ENCODE data around the gene SPPL2B. TPM values are rescaled to one million over a fixed set of nuclear protein-coding genes. Genes with fewer than 3 reads are reported as not detected.

SPPL2B gene
- total RNA-seq, 2 experiments from 2014 or later, result 106 to 111 TPM

DNA sequence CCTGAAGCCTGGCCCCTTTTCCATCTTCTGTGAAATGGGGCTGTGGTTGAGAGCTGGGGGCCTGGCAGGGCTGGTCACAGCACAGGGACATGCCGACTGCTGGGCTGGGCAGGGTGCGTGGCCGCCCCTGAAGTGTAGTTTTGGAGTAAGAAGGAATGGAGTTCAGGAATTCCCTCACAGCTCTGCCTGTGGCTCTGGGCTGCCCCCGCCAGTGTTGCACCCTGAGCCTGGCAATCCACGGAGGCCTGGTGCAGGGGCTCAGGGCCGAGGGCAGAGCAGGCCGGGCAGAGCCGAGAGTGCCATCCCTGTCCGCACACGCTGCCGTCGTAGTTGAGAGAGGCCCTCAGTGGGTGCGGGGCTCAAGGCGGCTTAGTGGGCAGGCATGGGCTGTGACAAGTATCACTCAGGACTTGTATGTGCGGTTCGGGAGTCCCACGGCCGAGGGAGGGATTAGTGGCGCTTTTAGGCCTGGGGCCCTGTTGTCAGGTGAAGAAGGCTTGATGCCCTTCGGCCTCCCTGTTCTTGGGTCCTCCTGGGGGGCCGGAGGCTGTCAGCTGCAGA is 9.7 kb downstream of the SPPL2B start:
- Mint-ChIP-seq H3K36me3 (ENCODE audit: low read depth) (peaks cover 17% of the 10 kb centered on the region), H3K27me3 (no peaks in the 10 kb centered on the region), H3K4me1 (ENCODE audit: low read depth) (peaks cover 11% of the 10 kb centered on the region), H3K9me3 (no peaks in the 10 kb centered on the region), H3K4me3 (no peak overlapping the region), H3K27ac (no peak overlapping the region)
- POLR2A ChIA-PET, result no interaction called here
- TF ChIP-seq, protein P1, sequence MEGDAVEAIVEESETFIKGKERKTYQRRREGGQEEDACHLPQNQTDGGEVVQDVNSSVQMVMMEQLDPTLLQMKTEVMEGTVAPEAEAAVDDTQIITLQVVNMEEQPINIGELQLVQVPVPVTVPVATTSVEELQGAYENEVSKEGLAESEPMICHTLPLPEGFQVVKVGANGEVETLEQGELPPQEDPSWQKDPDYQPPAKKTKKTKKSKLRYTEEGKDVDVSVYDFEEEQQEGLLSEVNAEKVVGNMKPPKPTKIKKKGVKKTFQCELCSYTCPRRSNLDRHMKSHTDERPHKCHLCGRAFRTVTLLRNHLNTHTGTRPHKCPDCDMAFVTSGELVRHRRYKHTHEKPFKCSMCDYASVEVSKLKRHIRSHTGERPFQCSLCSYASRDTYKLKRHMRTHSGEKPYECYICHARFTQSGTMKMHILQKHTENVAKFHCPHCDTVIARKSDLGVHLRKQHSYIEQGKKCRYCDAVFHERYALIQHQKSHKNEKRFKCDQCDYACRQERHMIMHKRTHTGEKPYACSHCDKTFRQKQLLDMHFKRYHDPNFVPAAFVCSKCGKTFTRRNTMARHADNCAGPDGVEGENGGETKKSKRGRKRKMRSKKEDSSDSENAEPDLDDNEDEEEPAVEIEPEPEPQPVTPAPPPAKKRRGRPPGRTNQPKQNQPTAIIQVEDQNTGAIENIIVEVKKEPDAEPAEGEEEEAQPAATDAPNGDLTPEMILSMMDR (IDR thresholded peaks at IDR 0.05), result no peak
- DNase-seq, result no peak
- Histone ChIP-seq H3K27me3 (ENCODE audit: control insufficient read depth in 1 of 2, insufficient read depth in 2 of 2, low read length in 2 of 2) (no peaks in the 10 kb centered on the region), H3K4me3 (ENCODE audit: low read length) (no peak overlapping the region), H3K4me1 (ENCODE audit: insufficient read depth, low read length) (peaks cover 12% of the 10 kb centered on the region), H3K36me3 (ENCODE audit: insufficient read depth, low read length) (peaks cover 20% of the 10 kb centered on the region), H3K9me3 (ENCODE audit: control insufficient read depth in 1 of 2, insufficient read depth in 1 of 2, low read length in 2 of 2) (peaks cover 0 to 6% of the 10 kb centered on the region in 2 experiments), H3K27ac (ENCODE audit: low read depth in 1 of 2, low read length in 2 of 2) (no peak overlapping the region)
- CTCF ChIA-PET, result no interaction called here
- intact Hi-C loops (cut with DNase I, micrococcal nuclease), result no loop called here
- no peak for ATAC-seq (ENCODE audit: poor library complexity)

DNA sequence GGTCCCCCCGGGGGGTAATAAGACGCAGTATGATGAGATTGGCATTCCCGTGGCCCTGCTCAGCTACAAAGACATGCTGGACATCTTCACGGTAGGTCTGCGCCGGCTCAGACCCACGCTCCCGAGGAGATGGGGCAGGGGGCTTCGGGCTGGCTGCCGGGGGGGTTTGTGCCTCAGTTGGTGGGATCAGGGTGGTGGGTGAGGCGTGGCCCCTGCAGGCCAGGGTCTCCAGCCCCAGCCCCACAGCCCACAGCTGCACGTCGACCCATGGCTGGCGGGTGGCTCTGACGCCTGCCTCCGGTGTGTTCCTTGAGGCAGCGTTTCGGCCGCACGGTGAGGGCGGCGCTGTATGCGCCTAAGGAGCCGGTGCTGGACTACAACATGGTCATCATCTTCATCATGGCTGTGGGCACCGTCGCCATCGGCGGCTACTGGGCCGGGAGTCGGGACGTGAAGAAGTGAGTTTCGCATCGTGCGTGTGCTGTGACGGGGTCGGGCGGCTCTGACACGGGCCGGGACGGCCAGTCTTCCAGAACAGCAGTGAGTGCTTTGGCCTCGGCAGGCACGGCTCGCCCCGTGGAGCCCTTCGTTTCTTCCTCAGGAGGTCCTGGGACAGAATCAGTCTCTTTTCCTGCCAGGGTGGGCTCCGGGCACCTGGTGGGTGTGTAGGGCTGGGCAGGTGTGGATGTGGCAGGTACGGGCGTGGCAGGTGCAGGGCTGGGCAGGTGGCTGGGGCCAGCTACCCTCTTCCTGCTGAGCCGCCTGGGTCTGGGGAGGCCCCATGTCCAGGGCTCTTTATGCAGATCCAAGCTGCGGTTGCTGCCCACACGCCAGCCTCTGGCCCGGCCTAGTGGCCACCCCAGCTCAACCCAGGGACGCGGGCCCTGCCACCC is 10.5 kb downstream of the SPPL2B start:
- Mint-ChIP-seq H3K4me1 (ENCODE audit: low read depth) (peaks cover 11% of the 10 kb centered on the region), H3K27me3 (no peaks in the 10 kb centered on the region), H3K36me3 (ENCODE audit: low read depth) (peaks cover 17% of the 10 kb centered on the region), H3K27ac (no peak overlapping the region), H3K4me3 (no peak overlapping the region), H3K9me3 (no peaks in the 10 kb centered on the region)
- CTCF ChIA-PET, result no interaction called here
- POLR2A ChIA-PET, result no interaction called here
- intact Hi-C loops (cut with DNase I, micrococcal nuclease), result no loop called here
- H3K4me3 ChIP-seq (ENCODE audit: low read length), result no peak overlapping the region
- H3K27ac ChIP-seq (ENCODE audit: low read depth in 1 of 2, low read length in 2 of 2), result no peak overlapping the region
- DNase-seq (no peak), ATAC-seq (ENCODE audit: poor library complexity) (no peak)
- TF ChIP-seq, protein P1 (IDR thresholded peaks at IDR 0.05), result no peak
- H3K9me3 ChIP-seq (ENCODE audit: control insufficient read depth in 1 of 2, insufficient read depth in 1 of 2, low read length in 2 of 2), result peaks cover 0 to 6% of the 10 kb centered on the region in 2 experiments
- peaks cover 4% of the 10 kb centered on the region for H3K4me1 ChIP-seq (ENCODE audit: insufficient read depth, low read length)
- H3K27me3 ChIP-seq (ENCODE audit: control insufficient read depth in 1 of 2, insufficient read depth in 2 of 2, low read length in 2 of 2), result no peaks in the 10 kb centered on the region
- peaks cover 20% of the 10 kb centered on the region for H3K36me3 ChIP-seq (ENCODE audit: insufficient read depth, low read length)

DNA sequence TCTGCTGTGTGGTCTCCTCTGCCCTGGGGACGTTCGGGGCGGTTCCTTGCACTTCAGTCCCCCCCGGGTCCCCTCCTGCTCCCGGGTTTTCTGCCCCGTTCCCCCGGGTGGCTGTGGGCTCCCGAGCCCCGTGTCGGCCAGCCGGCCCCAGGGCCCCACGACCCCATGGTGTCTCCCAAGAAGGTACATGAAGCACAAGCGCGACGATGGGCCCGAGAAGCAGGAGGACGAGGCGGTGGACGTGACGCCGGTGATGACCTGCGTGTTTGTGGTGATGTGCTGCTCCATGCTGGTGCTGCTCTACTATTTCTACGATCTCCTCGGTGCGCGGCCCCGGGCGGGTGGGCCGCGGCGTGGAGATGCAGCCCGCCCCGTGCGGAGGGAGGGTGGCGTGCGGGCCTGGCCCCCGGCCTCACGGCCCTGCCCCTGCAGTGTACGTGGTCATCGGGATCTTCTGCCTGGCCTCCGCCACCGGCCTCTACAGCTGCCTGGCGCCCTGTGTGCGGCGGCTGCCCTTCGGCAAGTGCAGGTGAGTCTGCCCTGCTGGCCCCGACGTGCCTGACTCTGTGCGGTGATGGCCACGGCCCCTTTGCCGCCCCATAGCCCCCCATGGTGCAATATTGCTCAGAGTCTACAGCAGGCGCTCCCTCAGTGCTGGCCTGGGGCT is 11.3 kb downstream of the SPPL2B start:
- no peaks in the 10 kb centered on the region for H3K4me1 ChIP-seq (ENCODE audit: insufficient read depth, low read length)
- intact Hi-C loops (cut with DNase I, micrococcal nuclease), result no loop called here
- TF ChIP-seq, protein P1 (IDR thresholded peaks at IDR 0.05), result no peak
- DNase-seq, result no peak
- H3K27me3 Mint-ChIP-seq, result no peaks in the 10 kb centered on the region
- H3K27ac ChIP-seq (ENCODE audit: low read depth in 1 of 2, low read length in 2 of 2), result no peak overlapping the region
- no peak overlapping the region for H3K27ac Mint-ChIP-seq
- peaks cover 16% of the 10 kb centered on the region for H3K36me3 ChIP-seq (ENCODE audit: insufficient read depth, low read length)
- H3K9me3 Mint-ChIP-seq, result no peaks in the 10 kb centered on the region
- no peak for ATAC-seq (ENCODE audit: poor library complexity)
- no peak overlapping the region for H3K4me3 ChIP-seq (ENCODE audit: low read length)
- ChIA-PET POLR2A (no interaction called here), CTCF (no interaction called here)
- H3K9me3 ChIP-seq (ENCODE audit: control insufficient read depth in 1 of 2, insufficient read depth in 1 of 2, low read length in 2 of 2), result peaks cover 0 to 6% of the 10 kb centered on the region in 2 experiments
- H3K27me3 ChIP-seq (ENCODE audit: control insufficient read depth in 1 of 2, insufficient read depth in 2 of 2, low read length in 2 of 2), result no peaks in the 10 kb centered on the region
- H3K4me1 Mint-ChIP-seq (ENCODE audit: low read depth), result peaks cover 11% of the 10 kb centered on the region
- H3K4me3 Mint-ChIP-seq, result no peak overlapping the region
- peaks cover 17% of the 10 kb centered on the region for H3K36me3 Mint-ChIP-seq (ENCODE audit: low read depth)
